ENCODE measurements around the gene ACTR3C.
"Not testable (repeated sequence)": the region's sequence is repeated elsewhere in the genome, so short reads cannot be mapped to it uniquely, and the experiment has no call there.

Gene ACTR3C

DNA sequence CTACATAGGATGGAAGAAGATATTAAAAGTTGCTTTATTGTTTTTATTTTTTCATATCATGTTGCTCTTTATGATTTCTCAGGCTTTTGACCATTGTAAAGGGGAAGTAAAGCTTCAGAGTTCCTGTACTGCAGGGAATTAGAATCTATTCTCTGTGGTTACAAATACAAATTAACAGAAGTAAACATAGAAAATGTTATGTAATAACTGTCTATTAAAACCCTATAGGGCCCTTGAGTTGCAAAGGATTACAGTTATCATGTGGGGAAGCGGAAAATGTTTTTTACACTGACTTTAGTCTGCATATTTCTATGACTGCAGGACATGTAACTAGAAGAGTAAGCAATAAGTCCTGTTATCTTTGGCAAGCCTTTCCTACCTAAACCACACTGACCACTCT is 116.5 kb downstream of the ACTR3C start:
- H3K4me3 Mint-ChIP-seq; H3K27ac Mint-ChIP-seq; H3K27me3 Mint-ChIP-seq; H3K4me1 Mint-ChIP-seq (ENCODE audit: low read depth); DNase-seq; H3K9me3 Mint-ChIP-seq; H3K36me3 Mint-ChIP-seq (ENCODE audit: low read depth): not testable (repeated sequence)

DNA sequence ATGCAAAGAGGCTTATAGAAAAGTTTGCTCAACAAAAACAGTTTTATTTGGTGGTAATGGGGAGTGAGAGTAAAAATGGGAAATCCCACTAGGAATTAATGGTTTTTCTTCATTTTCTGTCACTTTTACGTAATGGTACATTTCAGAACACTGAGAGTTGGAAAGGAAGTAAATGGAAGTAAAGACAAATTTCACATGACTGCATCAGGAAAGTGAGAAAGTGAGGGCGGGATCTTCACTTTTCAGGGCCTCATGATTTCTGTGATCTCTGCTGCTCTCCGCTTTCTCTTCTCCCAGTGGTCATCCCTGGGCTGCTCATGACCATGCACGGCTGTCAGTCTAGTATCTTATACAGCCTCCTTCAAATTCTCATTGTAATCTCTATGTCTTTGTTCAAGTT is 117.5 kb downstream of the ACTR3C start:
- not testable (repeated sequence) for DNase-seq; H3K36me3 Mint-ChIP-seq (ENCODE audit: low read depth); H3K27ac Mint-ChIP-seq; H3K4me3 Mint-ChIP-seq; H3K9me3 Mint-ChIP-seq; H3K27me3 Mint-ChIP-seq; H3K4me1 Mint-ChIP-seq (ENCODE audit: low read depth)

DNA sequence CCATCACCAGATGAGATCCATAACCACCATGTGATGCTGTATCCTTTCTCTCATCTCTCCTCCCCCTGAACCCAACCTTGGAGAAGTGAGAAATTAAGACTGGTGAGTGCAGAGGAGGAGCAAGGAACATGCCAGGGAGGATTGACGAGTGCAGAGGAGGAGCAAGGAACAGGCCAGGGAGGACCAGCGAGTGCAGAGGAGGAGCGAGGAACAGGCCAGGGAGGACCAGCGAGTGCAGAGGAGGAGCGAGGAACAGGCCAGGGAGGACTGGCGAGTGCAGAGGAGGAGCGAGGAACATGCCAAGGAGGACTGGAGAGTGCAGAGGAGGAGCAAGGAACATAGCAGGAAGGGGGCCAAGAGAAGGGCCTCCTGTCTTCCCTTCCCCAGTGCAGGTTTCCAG is 118.8 kb downstream of the ACTR3C start:
- not testable (repeated sequence) for DNase-seq; H3K4me3 Mint-ChIP-seq; H3K36me3 Mint-ChIP-seq (ENCODE audit: low read depth); H3K27ac Mint-ChIP-seq; H3K9me3 Mint-ChIP-seq; H3K27me3 Mint-ChIP-seq; H3K4me1 Mint-ChIP-seq (ENCODE audit: low read depth)

DNA sequence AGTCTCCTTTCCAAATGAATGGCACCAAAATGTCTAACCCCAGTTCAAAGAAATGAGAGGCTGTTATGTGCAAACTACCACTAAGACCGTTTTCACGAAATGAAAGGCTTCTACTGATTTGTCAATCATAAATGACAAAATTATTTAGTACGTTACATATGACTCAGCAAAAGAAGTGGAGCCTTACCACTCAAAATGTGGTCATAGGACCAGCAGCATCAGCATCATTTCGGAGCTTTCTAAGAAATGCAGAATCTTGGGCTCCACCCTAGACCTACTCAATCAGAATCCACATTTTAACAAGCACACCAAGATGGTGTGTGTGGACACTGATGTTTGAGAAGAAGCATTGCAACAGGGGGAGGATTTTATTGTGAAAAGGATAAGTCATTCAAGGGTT is 120.5 kb downstream of the ACTR3C start:
- not testable (repeated sequence) for H3K9me3 Mint-ChIP-seq; H3K4me1 Mint-ChIP-seq (ENCODE audit: low read depth); DNase-seq; H3K27ac Mint-ChIP-seq; H3K4me3 Mint-ChIP-seq; H3K27me3 Mint-ChIP-seq; H3K36me3 Mint-ChIP-seq (ENCODE audit: low read depth)

Data from activated T-cell treated with anti-CD3 and anti-CD28 coated beads, Interleukin-2, amount 50 U/mL, for 24 hours (primary cell).